ENCODE results near the gene SENP5.

GRCh38 chr3:196938576-196938975 is 70.9 kb downstream of the SENP5 start:
- TF ChIP-seq CTCF (conservative IDR thresholded peaks at IDR 0.05) (no peak), EZH2 (IDR thresholded peaks at IDR 0.05; ENCODE audit: low read depth) (no peak)
